CD8-positive, alpha-beta memory T cell (primary cell): ENCODE data around the gene TUBGCP2. TPM values are rescaled to one million over a fixed set of nuclear protein-coding genes. Genes with fewer than 3 reads are reported as not detected.

ENCODE experiments used
- CTCF ChIA-PET: fragments of 350-600 bp; sonication (Branson Sonifier 250); formaldehyde crosslinking; loops from one replicate; lab custom pipeline; 2021; ENCODE audit warnings: antibody characterized with exemption; lab: Charles Lee
- POLR2A ChIA-PET: fragments of 350-600 bp; sonication (Branson Sonifier 250); formaldehyde crosslinking; loops from one replicate; lab custom pipeline; 2021; ENCODE audit warnings: antibody characterized with exemption; lab: Charles Lee
- DNase-seq, 5 donors: peaks; one replicate each; pipeline versions ENCODE4 v3.0.0 to v3.0.0-alpha.2; 2020 to 2022; ENCODE audit warnings: mixed read lengths in 1 of 5
- H3K27ac ChIP-seq: one replicate; pipeline ENCODE4 v1.7.0; 2013; ENCODE audit warnings: low read depth, mild to moderate bottlenecking, low read length, moderate library complexity
- H3K27me3 ChIP-seq: 2 replicates; pipeline ENCODE4 v1.7.0; 2013; ENCODE audit warnings: low read length, mild to moderate bottlenecking; ENCODE audit not compliant: insufficient read depth, poor library complexity, severe bottlenecking
- H3K36me3 ChIP-seq: 2 replicates; pipeline ENCODE4 v1.7.0; 2013; ENCODE audit warnings: mild to moderate bottlenecking, low read length, moderate library complexity; ENCODE audit not compliant: insufficient read depth
- H3K4me1 ChIP-seq: 2 replicates; pipeline ENCODE4 v1.7.0; 2013; ENCODE audit warnings: mild to moderate bottlenecking, low read length, moderate library complexity; ENCODE audit not compliant: insufficient read depth
- H3K4me3 ChIP-seq: 2 replicates; pipeline ENCODE4 v1.7.0; 2013; ENCODE audit warnings: mild to moderate bottlenecking, low read length
- H3K9me3 ChIP-seq: 2 replicates; pipeline ENCODE4 v1.7.0; 2013; ENCODE audit warnings: mild to moderate bottlenecking, low read length
- H3K27ac Mint-ChIP-seq, 8 donors: one replicate each; pipeline ENCODE4 v1.8.0; 2020 to 2021; ENCODE audit warnings: mixed read lengths in 8 of 8, mild to moderate bottlenecking in 6 of 8, inconsistent platforms in 3 of 8, moderate library complexity in 3 of 8
- H3K27me3 Mint-ChIP-seq, 2 donors: one replicate each; pipeline ENCODE4 v1.8.0; 2020 to 2021; ENCODE audit warnings: mixed read lengths in 2 of 2, mild to moderate bottlenecking in 1 of 2, moderate library complexity in 1 of 2
- H3K36me3 Mint-ChIP-seq, 3 donors: one replicate each; pipeline ENCODE4 v1.8.0; 2020 to 2021; ENCODE audit warnings: mixed read lengths in 3 of 3, inconsistent platforms in 1 of 3, mild to moderate bottlenecking in 1 of 3
- H3K4me1 Mint-ChIP-seq, 3 donors: one replicate each; pipeline ENCODE4 v1.8.0; 2020 to 2021; ENCODE audit warnings: mixed read lengths in 3 of 3, inconsistent platforms in 1 of 3, mild to moderate bottlenecking in 1 of 3
- H3K4me3 Mint-ChIP-seq, 7 donors: one replicate each; pipeline ENCODE4 v1.8.0; 2020 to 2021; ENCODE audit warnings: mixed read lengths in 7 of 7, mild to moderate bottlenecking in 6 of 7, moderate library complexity in 4 of 7, inconsistent platforms in 2 of 7
- H3K9me3 Mint-ChIP-seq, 5 donors: one replicate each; pipeline ENCODE4 v1.8.0; 2020 to 2022; ENCODE audit warnings: mixed read lengths in 5 of 5, mild to moderate bottlenecking in 3 of 5, moderate library complexity in 2 of 5, inconsistent platforms in 1 of 5
- polyA plus RNA-seq: library from polyadenylated mRNA; unstranded; fragments of 300-500 nt; fragmentation: Illumina TruSeq; gene quantifications from one replicate; pipeline ENCODE4 v1.2.3, GENCODE V29; 2021
- total RNA-seq, 2 experiments: library from RNA; stranded (reverse); gene quantifications; one replicate each; pipeline ENCODE4 v1.2.3, GENCODE V29; 2021

Gene TUBGCP2
- total and polyA plus RNA-seq, 3 experiments from 2014 or later: 39.9 to 68.1 (median 67.9) TPM

DNA sequence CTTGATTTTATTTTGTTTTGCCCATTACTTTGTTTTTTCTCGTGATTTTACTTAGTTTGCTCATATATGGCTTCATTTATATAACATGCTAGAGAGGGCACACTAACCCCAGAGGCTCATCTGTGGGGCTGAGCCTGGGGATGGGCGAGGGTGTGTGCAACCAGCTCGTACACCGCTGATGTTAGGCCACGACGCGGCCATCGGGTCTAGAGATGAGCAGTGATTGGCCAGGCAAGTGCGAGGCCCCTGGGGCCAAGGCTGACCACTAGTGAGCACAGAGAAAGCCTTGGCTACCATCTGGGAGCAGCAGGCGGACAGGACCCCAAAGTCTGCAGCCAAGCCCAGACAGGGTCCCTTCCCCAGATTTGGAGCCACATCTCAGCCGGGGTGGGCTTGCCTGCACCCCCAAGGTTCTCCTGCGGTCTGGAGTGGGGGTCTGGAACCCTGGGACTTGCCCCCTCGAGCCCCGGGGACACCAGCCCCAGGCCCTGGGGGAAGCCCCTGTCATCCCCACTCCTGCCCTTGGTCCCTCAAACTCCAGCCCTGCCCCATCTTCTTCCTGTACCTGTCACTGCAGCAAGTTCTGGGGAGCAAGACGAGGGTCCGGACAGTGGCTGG lies 45.4 kb upstream of the TUBGCP2 start:
- Mint-ChIP-seq H3K27me3 (peaks cover 2 to 4% of the 10 kb centered on the region in 2 donors), H3K27ac (peak overlapping the region in 1 of 8 donors; percentile 47), H3K9me3 (no peaks in the 10 kb centered on the region), H3K4me3 (no peak overlapping the region), H3K4me1 (peaks cover 0 to 9% (median 3%) of the 10 kb centered on the region in 3 donors), H3K36me3 (no peaks in the 10 kb centered on the region)
- DNase-seq: no peak
- Histone ChIP-seq H3K4me3 (no peak overlapping the region), H3K4me1 (peaks cover 6% of the 10 kb centered on the region), H3K27ac (no peak overlapping the region), H3K36me3 (no peaks in the 10 kb centered on the region), H3K27me3 (no peaks in the 10 kb centered on the region), H3K9me3 (no peaks in the 10 kb centered on the region)
- POLR2A ChIA-PET: no interaction called here
- CTCF ChIA-PET: interaction anchor here (1.3 kb wide), 1 partner anchor 25 kb away, joined by 5 read pairs; no protein-coding TSS in a partner anchor

DNA sequence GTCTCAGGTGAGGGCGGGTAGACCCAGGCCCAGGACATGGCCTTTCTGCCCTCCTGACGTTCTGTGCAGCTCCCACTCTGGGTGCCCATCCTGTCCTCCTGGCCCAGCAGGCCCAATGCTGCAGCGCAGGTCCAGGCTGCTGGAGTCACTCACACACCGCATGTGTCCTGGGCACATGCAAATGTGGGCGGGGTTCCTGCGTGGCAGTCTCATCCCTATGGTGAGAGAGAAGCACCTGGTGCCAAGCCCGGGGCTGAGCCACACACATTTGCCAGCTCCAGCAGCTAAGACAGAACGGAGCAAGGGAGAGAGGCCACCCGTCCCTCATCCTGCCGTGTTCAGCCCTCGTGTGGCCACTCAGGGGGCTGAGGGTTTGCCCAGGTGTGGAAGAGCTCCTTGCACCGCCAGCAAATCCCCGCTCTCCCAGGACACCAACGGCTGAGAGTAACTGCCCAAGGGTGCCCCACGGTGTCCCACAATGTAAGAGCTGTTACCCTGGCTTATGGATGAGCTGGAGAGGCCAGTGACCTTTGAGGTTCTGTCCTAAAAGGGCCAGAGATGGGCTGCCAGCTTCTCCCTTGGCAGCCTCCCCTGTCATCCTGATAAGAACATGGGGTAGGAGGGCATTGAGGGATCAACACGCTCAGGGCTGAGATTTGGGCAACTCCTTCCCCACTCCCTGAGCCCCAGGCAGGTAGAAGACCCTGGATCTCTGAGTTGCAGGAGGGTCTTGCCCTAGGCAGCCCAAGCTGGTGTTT lies 44.7 kb upstream of the TUBGCP2 start:
- no peaks in the 10 kb centered on the region for H3K9me3 Mint-ChIP-seq
- no peaks in the 10 kb centered on the region for H3K9me3 ChIP-seq
- peaks cover 6% of the 10 kb centered on the region for H3K4me1 ChIP-seq
- H3K4me3 Mint-ChIP-seq: no peak overlapping the region
- POLR2A ChIA-PET: interaction anchor here (0.5 to 0.7 kb wide), 2 partner anchors 17 to 96 kb away, joined by 3 to 5 read pairs; partner anchors contain the start of gene CALY
- H3K4me1 Mint-ChIP-seq: peaks cover 0 to 5% (median 3%) of the 10 kb centered on the region in 3 donors
- DNase-seq: no peak
- H3K27ac ChIP-seq: no peak overlapping the region
- no peak overlapping the region for H3K27ac Mint-ChIP-seq
- H3K4me3 ChIP-seq: no peak overlapping the region
- peaks cover 4 to 6% of the 10 kb centered on the region in 2 donors for H3K27me3 Mint-ChIP-seq
- no peaks in the 10 kb centered on the region for H3K36me3 Mint-ChIP-seq
- CTCF ChIA-PET: interaction anchor here (1.3 kb wide), 1 partner anchor 24 kb away, joined by 5 read pairs; no protein-coding TSS in a partner anchor
- H3K27me3 ChIP-seq: no peaks in the 10 kb centered on the region
- no peaks in the 10 kb centered on the region for H3K36me3 ChIP-seq

DNA sequence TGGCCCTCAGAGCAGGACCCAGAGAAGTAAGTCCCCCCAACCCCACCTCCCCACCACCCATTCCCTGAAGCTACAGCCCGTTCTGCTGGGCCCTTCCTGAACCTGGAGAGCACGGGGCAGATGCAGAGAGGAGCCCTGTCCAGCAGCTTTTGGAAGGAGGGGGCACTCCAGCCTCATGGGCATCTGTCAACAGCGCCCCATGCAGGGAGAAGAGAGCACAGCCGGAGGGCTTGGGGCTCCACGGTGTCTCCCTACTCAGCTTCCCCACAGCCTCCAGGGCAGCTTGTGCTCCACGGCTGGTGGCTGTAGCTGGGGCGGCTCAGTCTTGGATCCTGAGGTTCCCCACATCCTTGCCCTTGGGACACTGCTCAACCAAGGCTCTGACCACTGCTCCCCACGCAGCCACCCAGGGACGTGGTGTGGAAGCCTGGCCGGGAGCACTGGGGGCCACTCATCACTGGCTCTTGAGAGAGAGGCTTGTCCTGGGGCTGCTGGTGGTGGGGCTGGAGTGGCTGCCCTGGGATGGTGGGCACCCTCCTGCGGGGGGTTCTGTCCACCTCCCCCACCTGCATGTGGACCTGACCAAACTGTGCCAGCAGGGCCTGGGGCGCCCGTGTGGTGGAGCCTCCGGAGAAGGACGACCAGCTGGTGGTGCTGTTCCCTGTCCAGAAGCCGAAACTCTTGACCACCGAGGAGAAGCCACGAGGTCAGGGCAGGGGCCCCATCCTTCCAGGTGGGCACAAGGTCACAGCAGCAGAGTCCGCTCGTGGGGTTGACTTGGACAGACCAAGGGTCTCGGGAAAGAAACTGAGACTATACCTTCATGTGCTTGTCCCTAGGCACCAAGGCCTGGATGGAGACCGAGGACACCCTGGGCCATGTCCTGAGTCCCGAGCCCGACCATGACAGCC lies 43.0 kb upstream of the TUBGCP2 start:
- peaks cover 4 to 6% of the 10 kb centered on the region in 2 donors for H3K27me3 Mint-ChIP-seq
- ChIA-PET POLR2A (interaction anchor here (0.6 kb wide), 3 partner anchors 8 to 814 kb away, joined by 3 to 6 read pairs (median 4); no protein-coding TSS in a partner anchor), CTCF (interaction anchor here (1.1 kb wide), 1 partner anchor 22 kb away, joined by 3 read pairs; no protein-coding TSS in a partner anchor)
- no peaks in the 10 kb centered on the region for H3K36me3 ChIP-seq
- H3K9me3 Mint-ChIP-seq: no peaks in the 10 kb centered on the region
- no peak overlapping the region for H3K27ac ChIP-seq
- no peak for DNase-seq
- H3K36me3 Mint-ChIP-seq: no peaks in the 10 kb centered on the region
- no peak overlapping the region for H3K4me3 ChIP-seq
- no peaks in the 10 kb centered on the region for H3K27me3 ChIP-seq
- H3K9me3 ChIP-seq: no peaks in the 10 kb centered on the region
- H3K4me1 ChIP-seq: peaks cover 4% of the 10 kb centered on the region
- H3K4me3 Mint-ChIP-seq: no peak overlapping the region
- no peak overlapping the region for H3K27ac Mint-ChIP-seq
- peaks cover 0 to 5% (median 3%) of the 10 kb centered on the region in 3 donors for H3K4me1 Mint-ChIP-seq

DNA sequence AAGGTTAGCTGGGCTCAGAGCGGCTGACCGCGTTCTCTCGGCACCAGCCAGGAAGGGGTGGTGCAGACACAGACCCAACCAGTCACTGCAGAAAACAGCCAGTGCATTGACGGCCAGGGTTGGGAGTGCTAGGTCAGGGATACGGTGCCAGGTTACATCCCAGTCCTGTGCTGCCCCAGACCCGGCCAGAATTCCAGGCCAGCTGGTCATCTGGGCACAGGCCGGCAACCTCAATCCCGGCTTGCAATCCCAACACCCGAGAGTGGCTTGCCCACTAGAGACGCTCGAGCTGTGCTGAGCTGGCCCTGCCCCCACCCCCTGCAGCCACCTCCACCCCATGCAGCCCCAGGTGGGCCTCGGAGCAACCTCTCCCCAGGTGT lies 42.3 kb upstream of the TUBGCP2 start:
- ChIA-PET POLR2A (no interaction called here), CTCF (interaction anchor here (1.1 kb wide), 1 partner anchor 22 kb away, joined by 3 read pairs; no protein-coding TSS in a partner anchor)
- no peak for DNase-seq
- Mint-ChIP-seq H3K4me3 (no peak overlapping the region), H3K27me3 (peaks cover 7 to 9% of the 10 kb centered on the region in 2 donors), H3K36me3 (no peaks in the 10 kb centered on the region), H3K4me1 (peaks cover 0 to under 1% (median 0%) of the 10 kb centered on the region in 3 donors), H3K27ac (no peak overlapping the region), H3K9me3 (no peaks in the 10 kb centered on the region)
- no peaks in the 10 kb centered on the region for H3K9me3 ChIP-seq
- H3K36me3 ChIP-seq: no peaks in the 10 kb centered on the region
- no peaks in the 10 kb centered on the region for H3K4me1 ChIP-seq
- no peak overlapping the region for H3K4me3 ChIP-seq
- H3K27ac ChIP-seq: no peak overlapping the region
- H3K27me3 ChIP-seq: no peaks in the 10 kb centered on the region

DNA sequence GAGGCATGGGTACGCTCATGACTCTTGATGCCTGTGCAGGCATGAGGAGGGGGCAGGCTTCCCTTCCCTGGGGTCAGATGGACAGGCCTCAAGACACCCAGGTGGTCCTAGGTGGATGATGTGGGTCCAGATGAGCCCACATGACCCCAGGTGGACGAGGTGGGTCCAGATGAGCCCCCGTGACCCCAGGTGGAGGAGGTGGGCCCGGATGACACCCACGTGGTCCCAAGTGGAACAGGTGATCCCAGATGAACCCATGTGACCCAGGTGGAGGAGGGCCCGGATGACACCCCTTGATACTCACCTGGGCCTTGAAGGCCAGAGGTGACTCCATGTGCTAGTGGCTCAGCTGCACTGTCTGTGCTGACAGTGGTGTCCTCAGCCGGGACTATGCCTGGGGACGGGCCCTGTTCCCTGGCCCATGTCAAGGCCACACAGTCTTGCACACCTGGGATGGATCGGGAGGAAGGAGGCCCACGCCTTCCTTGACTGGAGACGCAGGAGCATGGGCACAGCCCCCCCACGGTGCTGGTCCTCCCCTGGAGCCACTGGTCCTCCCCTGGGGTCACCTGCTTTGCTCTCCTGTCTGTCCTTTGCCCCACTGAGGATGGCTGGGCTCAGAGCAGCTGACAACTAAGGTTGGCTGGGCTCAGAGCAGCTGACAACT lies 41.7 kb upstream of the TUBGCP2 start:
- Histone ChIP-seq H3K36me3 (no peaks in the 10 kb centered on the region), H3K4me1 (no peaks in the 10 kb centered on the region), H3K9me3 (no peaks in the 10 kb centered on the region), H3K4me3 (no peak overlapping the region), H3K27me3 (no peaks in the 10 kb centered on the region), H3K27ac (no peak overlapping the region)
- H3K36me3 Mint-ChIP-seq: no peaks in the 10 kb centered on the region
- no peak overlapping the region for H3K27ac Mint-ChIP-seq
- H3K9me3 Mint-ChIP-seq: no peaks in the 10 kb centered on the region
- POLR2A ChIA-PET: no interaction called here
- DNase-seq: no peak
- CTCF ChIA-PET: interaction anchor here (1.1 kb wide), 1 partner anchor 21 kb away, joined by 3 read pairs; no protein-coding TSS in a partner anchor
- peaks cover 12 to 14% of the 10 kb centered on the region in 2 donors for H3K27me3 Mint-ChIP-seq
- H3K4me1 Mint-ChIP-seq: no peaks in the 10 kb centered on the region
- no peak overlapping the region for H3K4me3 Mint-ChIP-seq

DNA sequence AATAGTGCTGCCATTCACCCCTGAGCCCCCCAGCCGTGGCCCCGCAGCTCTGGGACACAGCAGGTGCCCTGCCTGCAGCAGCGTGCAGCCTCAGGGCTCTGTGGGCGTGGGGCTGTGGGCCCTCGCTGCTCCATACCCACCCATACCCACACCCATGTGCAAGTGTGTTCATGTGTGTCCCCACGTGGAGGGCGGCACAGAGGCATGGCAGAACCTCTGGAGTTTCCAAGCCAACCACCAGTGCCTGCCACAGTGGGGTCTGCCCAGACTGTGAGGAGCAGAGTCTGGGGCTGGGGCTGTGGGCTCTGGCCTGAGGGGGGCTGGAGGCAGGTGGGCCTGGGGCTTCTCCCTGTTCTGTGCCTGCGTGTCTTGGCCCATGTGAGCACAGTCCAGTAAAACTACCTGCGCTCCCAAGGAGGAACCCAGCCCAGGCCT lies 40.9 kb upstream of the TUBGCP2 start:
- no peak overlapping the region for H3K4me3 Mint-ChIP-seq
- ChIA-PET POLR2A (interaction anchor here (0.7 kb wide), 1 partner anchor 25 kb away, joined by 4 read pairs; no protein-coding TSS in a partner anchor), CTCF (no interaction called here)
- no peaks in the 10 kb centered on the region for H3K36me3 ChIP-seq
- no peak overlapping the region for H3K27ac ChIP-seq
- no peaks in the 10 kb centered on the region for H3K4me1 Mint-ChIP-seq
- H3K4me3 ChIP-seq: no peak overlapping the region
- H3K9me3 ChIP-seq: no peaks in the 10 kb centered on the region
- no peaks in the 10 kb centered on the region for H3K27me3 ChIP-seq
- H3K4me1 ChIP-seq: no peaks in the 10 kb centered on the region
- no peaks in the 10 kb centered on the region for H3K36me3 Mint-ChIP-seq
- no peaks in the 10 kb centered on the region for H3K9me3 Mint-ChIP-seq
- no peak for DNase-seq
- H3K27me3 Mint-ChIP-seq: peaks cover 18 to 20% of the 10 kb centered on the region in 2 donors
- no peak overlapping the region for H3K27ac Mint-ChIP-seq

DNA sequence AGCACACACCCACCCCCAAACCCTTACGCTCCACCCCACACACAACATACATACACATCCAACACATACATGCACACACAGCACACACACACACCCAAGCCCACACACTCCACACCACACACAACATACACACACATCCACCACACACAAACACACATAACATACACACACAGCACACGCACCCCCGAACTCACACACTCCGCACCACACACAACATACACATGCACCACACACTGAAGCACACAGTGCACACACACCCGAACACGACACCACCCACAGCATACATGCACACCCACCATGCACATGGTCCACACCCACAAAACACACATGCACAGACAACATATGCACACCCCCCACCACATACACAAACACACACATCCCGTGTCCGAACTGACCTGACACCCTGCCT lies 40.5 kb upstream of the TUBGCP2 start:
- ChIA-PET CTCF (no interaction called here), POLR2A (interaction anchor here (0.7 kb wide), 1 partner anchor 24 kb away, joined by 4 read pairs; no protein-coding TSS in a partner anchor)
- H3K4me1 ChIP-seq: no peaks in the 10 kb centered on the region
- no peaks in the 10 kb centered on the region for H3K36me3 ChIP-seq
- no peaks in the 10 kb centered on the region for H3K9me3 ChIP-seq
- H3K9me3 Mint-ChIP-seq: no peaks in the 10 kb centered on the region
- peaks cover 18 to 23% of the 10 kb centered on the region in 2 donors for H3K27me3 Mint-ChIP-seq
- H3K4me3 Mint-ChIP-seq: peak overlapping the region in 1 of 7 donors; percentile 5
- DNase-seq: no peak
- H3K4me1 Mint-ChIP-seq: no peaks in the 10 kb centered on the region
- H3K36me3 Mint-ChIP-seq: no peaks in the 10 kb centered on the region
- H3K27ac Mint-ChIP-seq: no peak overlapping the region
- H3K27me3 ChIP-seq: no peaks in the 10 kb centered on the region
- no peak overlapping the region for H3K4me3 ChIP-seq
- no peak overlapping the region for H3K27ac ChIP-seq
